NOMO-1 treated with dmso at 0.1 percent for 144 hours (cell line): Measurements from ENCODE around the gene GPR17.

Experiments
- DNase-seq: peaks from one replicate; lab custom pipeline; 2025; ENCODE audit not compliant: unreplicated experiment; lab: John Stamatoyannopoulos, UW

The GPR17 gene

GRCh38 chr2:127685410-127686080 is 39.6 kb downstream of the GPR17 start:
- no peak for DNase-seq

GRCh38 chr2:127688405-127688804 is 42.5 kb downstream of the GPR17 start:
- DNase-seq = no peak

- no peak for DNase-seq
Measured at GRCh38 chr2:127690696-127691095, 44.7 kb downstream of the GPR17 start.

GRCh38 chr2:127694986-127695385 is 49.0 kb downstream of the GPR17 start:
- DNase-seq = no peak

GRCh38 chr2:127695491-127696472 is 49.8 kb downstream of the GPR17 start:
- DNase-seq = no peak

GRCh38 chr2:127697482-127698180 is 51.7 kb downstream of the GPR17 start:
- no peak for DNase-seq

GRCh38 chr2:127698553-127699355 is 52.8 kb downstream of the GPR17 start:
- no peak for DNase-seq

GRCh38 chr2:127700527-127701192 is 54.7 kb downstream of the GPR17 start:
- DNase-seq = peak; percentile 85

GRCh38 chr2:127701193-127701650 is 55.3 kb downstream of the GPR17 start, which contains the start of gene SFT2D3:
SFT2D3 (plus strand) TSS chr2:127701497; CDS start chr2:127701529, 32 bp downstream.
- DNase-seq = peak; percentile 92

- DNase-seq = peak; percentile 73
Measured at GRCh38 chr2:127701651-127702394, 55.9 kb downstream of the GPR17 start.
